DND-41 (cell line): ENCODE measurements around the gene SCN3B.

Source experiments
- ATAC-seq: fragments of 200-7000 bp; cut with Tn5 transposase; 3 replicates; pipeline ENCODE4 v1.9.1; 2021; ENCODE audit warnings: low read depth; ENCODE audit not compliant: insufficient read depth
- DNase-seq: peaks from one replicate; pipeline ENCODE4 v3.0.0-alpha.2; 2020
- H2AFZ ChIP-seq: 2 replicates; pipeline ENCODE4 v1.6.0; 2012; ENCODE audit warnings: low read depth, low read length
- H3K27ac ChIP-seq: 2 replicates; pipeline ENCODE4 v1.5.1; 2012; ENCODE audit warnings: low read length, inconsistent platforms
- H3K27me3 ChIP-seq: fragments of 200-600 bp; sonication (generic); 2 replicates; pipeline ENCODE4 v1.6.0; 2012; ENCODE audit warnings: low read length, mild to moderate bottlenecking, inconsistent platforms; ENCODE audit not compliant: insufficient read depth, poor library complexity
- H3K36me3 ChIP-seq: 2 replicates; pipeline ENCODE4 v1.5.1; 2012; ENCODE audit warnings: low read length, inconsistent platforms; ENCODE audit not compliant: insufficient read depth
- H3K4me1 ChIP-seq: 2 replicates; pipeline ENCODE4 v1.5.1; 2012; ENCODE audit warnings: mild to moderate bottlenecking, low read length; ENCODE audit not compliant: insufficient read depth
- H3K4me2 ChIP-seq: 2 replicates; pipeline ENCODE4 v1.6.0; 2012; ENCODE audit warnings: mild to moderate bottlenecking, moderate library complexity, low read length, inconsistent platforms; ENCODE audit not compliant: insufficient read depth
- H3K4me3 ChIP-seq, 2 experiments: fragments of 200-600 bp in 1 of 2; shearing (Covaris generic) in 1 of 2; 2 replicates each; pipeline ENCODE4 v1.5.1; 2012 to 2016; ENCODE audit warnings: inconsistent platforms in 2 of 2, low read length in 2 of 2, mild to moderate bottlenecking in 2 of 2, low read depth in 1 of 2, moderate library complexity in 1 of 2
- H3K79me2 ChIP-seq: 2 replicates; pipeline ENCODE4 v1.6.0; 2012; ENCODE audit warnings: low read length, inconsistent platforms; ENCODE audit not compliant: insufficient read depth
- H3K9ac ChIP-seq: 2 replicates; pipeline ENCODE4 v1.6.0; 2012; ENCODE audit warnings: low read depth, mild to moderate bottlenecking, inconsistent platforms, low read length, moderate library complexity
- H3K9me3 ChIP-seq: 2 replicates; pipeline ENCODE4 v1.5.1; 2012; ENCODE audit warnings: low read length, moderate library complexity, mild to moderate bottlenecking, inconsistent platforms; ENCODE audit not compliant: insufficient read depth, severe bottlenecking
- H4K20me1 ChIP-seq: 2 replicates; pipeline ENCODE4 v1.6.0; 2012; ENCODE audit warnings: low read length; ENCODE audit not compliant: insufficient read depth
- EZH2 ChIP-seq: IDR thresholded peaks from 3 replicates; pipeline ENCODE4 v1.6.1; 2012; ENCODE audit warnings: borderline replicate concordance, low read depth, mild to moderate bottlenecking, moderate library complexity, low read length, inconsistent platforms; ENCODE audit not compliant: severe bottlenecking
- TF ChIP-seq, protein P1 (sequence below): IDR thresholded peaks from 2 replicates; pipeline ENCODE4 v1.5.1; 2012; ENCODE audit warnings: borderline replicate concordance, low read length, moderate library complexity, mild to moderate bottlenecking; ENCODE audit not compliant: poor library complexity, severe bottlenecking; ENCODE audit errors: extremely low read depth

SCN3B gene

DNA sequence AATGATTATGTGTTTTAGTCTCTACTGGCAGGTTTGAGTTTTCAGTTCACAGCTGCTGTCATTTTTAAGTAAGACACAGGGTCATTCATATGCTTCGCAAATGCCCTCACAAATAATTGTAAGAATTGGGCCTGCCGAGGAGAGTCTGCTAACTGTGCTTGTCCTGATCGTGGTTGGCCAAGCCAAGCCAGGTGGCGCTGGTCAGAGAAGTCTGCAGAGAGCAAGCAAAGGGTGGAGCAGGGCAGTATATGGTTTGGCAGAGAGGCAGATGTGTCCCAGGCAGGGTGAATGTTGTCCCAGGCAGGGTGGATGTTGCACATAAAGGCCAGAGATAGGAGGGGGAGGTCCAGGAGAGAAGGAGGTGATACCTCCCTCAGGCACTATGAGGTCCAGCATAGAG is 52.7 kb downstream of the SCN3B start:
- no peaks in the 10 kb centered on the region for H3K9me3 ChIP-seq
- no peak overlapping the region for H3K27ac ChIP-seq
- DNase-seq (no peak), ATAC-seq (no peak)
- H2AFZ ChIP-seq, result no peak overlapping the region
- H3K9ac ChIP-seq, result no peak overlapping the region
- no peak overlapping the region for H3K4me2 ChIP-seq
- H3K79me2 ChIP-seq, result no peaks in the 10 kb centered on the region
- H3K4me3 ChIP-seq, result no peak overlapping the region
- peaks cover 50% of the 10 kb centered on the region for H3K36me3 ChIP-seq
- no peaks in the 10 kb centered on the region for H3K4me1 ChIP-seq
- no peaks in the 10 kb centered on the region for H4K20me1 ChIP-seq
- H3K27me3 ChIP-seq, result no peaks in the 10 kb centered on the region
- TF ChIP-seq, protein P1, sequence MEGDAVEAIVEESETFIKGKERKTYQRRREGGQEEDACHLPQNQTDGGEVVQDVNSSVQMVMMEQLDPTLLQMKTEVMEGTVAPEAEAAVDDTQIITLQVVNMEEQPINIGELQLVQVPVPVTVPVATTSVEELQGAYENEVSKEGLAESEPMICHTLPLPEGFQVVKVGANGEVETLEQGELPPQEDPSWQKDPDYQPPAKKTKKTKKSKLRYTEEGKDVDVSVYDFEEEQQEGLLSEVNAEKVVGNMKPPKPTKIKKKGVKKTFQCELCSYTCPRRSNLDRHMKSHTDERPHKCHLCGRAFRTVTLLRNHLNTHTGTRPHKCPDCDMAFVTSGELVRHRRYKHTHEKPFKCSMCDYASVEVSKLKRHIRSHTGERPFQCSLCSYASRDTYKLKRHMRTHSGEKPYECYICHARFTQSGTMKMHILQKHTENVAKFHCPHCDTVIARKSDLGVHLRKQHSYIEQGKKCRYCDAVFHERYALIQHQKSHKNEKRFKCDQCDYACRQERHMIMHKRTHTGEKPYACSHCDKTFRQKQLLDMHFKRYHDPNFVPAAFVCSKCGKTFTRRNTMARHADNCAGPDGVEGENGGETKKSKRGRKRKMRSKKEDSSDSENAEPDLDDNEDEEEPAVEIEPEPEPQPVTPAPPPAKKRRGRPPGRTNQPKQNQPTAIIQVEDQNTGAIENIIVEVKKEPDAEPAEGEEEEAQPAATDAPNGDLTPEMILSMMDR, result no peak
- no peak for TF ChIP-seq EZH2

DNA sequence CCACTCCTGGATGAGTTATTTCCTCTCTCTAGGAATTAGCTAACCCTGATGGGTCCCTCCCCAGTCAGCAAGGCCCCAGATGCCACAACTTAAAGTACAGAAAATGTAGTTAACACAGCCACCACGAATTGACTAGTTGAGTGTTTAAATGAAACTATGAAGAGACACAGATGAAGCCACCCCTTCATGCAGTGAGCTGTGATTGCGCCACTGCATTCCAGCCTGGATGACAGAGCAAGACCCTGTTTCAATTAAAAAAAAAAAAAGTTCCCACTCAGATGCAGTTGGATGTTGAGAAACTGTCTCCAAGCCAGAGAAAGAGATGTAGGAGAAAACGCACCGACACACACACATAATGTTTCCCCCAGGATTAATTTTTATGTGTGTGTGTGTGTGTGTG is 53.3 kb downstream of the SCN3B start:
- H2AFZ ChIP-seq, result no peak overlapping the region
- no peak overlapping the region for H3K4me2 ChIP-seq
- no peak overlapping the region for H3K9ac ChIP-seq
- H3K36me3 ChIP-seq, result peaks cover 50% of the 10 kb centered on the region
- no peak for TF ChIP-seq EZH2
- TF ChIP-seq, protein P1, result no peak
- no peaks in the 10 kb centered on the region for H4K20me1 ChIP-seq
- DNase-seq, result no peak
- H3K27me3 ChIP-seq, result no peaks in the 10 kb centered on the region
- no peak for ATAC-seq
- no peak overlapping the region for H3K27ac ChIP-seq
- H3K79me2 ChIP-seq, result no peaks in the 10 kb centered on the region
- no peak overlapping the region for H3K4me3 ChIP-seq
- H3K4me1 ChIP-seq, result no peaks in the 10 kb centered on the region
- H3K9me3 ChIP-seq, result no peaks in the 10 kb centered on the region

DNA sequence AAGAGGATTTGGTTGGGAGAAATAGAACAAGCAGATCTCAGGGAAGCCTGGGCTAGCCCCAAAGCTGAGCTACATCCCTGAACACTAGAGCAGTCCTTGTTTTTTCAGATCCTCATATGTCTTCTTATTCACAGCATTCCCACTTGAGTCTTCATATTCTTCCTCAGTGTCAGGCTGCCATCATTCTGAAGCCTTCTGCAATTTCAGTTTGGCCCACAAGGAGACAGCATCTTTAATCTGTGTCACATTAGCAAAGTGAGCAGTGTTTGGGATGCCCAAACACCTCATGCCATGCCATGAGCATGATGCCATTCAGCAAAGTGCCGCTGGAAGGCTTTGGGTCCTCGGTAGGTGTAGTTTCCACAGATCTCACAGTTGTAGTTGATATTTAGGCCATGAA is 56.6 kb downstream of the SCN3B start:
- Histone ChIP-seq H2AFZ (no peak overlapping the region), H3K4me3 (no peak overlapping the region), H3K4me1 (no peaks in the 10 kb centered on the region), H3K27ac (no peak overlapping the region), H4K20me1 (no peaks in the 10 kb centered on the region), H3K36me3 (peaks cover 35% of the 10 kb centered on the region), H3K9ac (no peak overlapping the region), H3K4me2 (no peak overlapping the region), H3K79me2 (no peaks in the 10 kb centered on the region), H3K9me3 (no peaks in the 10 kb centered on the region), H3K27me3 (no peaks in the 10 kb centered on the region)
- TF ChIP-seq, protein P1, result peak; percentile 14
- TF ChIP-seq EZH2, result no peak
- no peak for DNase-seq
- no peak for ATAC-seq

DNA sequence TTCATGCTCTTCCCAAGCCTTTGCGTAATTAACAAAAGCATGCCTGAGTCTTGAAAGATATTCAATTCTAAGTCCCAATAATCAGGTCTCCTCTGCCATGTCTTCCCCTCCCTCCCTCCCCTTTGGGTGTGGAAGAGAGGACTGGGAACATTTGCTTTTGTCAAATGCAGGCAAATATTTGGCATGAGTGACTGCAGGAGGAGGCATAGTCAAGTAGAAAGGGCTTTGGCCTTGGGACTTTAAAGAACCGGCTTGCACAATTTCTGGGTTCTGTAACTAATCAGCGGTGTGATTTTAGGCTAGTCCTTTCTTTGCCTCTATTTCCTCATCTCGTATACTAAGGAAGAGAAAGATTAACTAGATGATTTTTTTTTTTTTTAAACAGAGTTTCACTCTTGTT is 59.5 kb downstream of the SCN3B start:
- no peak for DNase-seq
- no peak overlapping the region for H3K27ac ChIP-seq
- peaks cover 22% of the 10 kb centered on the region for H3K36me3 ChIP-seq
- H2AFZ ChIP-seq, result no peak overlapping the region
- TF ChIP-seq, protein P1, result no peak
- no peak for TF ChIP-seq EZH2
- ATAC-seq, result no peak
- no peaks in the 10 kb centered on the region for H3K4me1 ChIP-seq
- H3K27me3 ChIP-seq, result no peaks in the 10 kb centered on the region
- H3K4me2 ChIP-seq, result no peak overlapping the region
- H4K20me1 ChIP-seq, result no peaks in the 10 kb centered on the region; the same call in 1 of the 2 replicates
- no peaks in the 10 kb centered on the region for H3K79me2 ChIP-seq
- no peak overlapping the region for H3K9ac ChIP-seq
- no peaks in the 10 kb centered on the region for H3K9me3 ChIP-seq
- H3K4me3 ChIP-seq, result no peak overlapping the region
